ENCODE results near the gene NQO2.

GRCh38 chr6:2950713-2951112, 49.0 kb upstream of the NQO2 start:
- TF ChIP-seq TAF1 (IDR thresholded peaks at IDR 0.05; ENCODE audit: low read depth) = no peak
- TF ChIP-seq CTCF (IDR thresholded peaks at IDR 0.05; ENCODE audit: poor library complexity, severe bottlenecking) = no peak
- no peak for TF ChIP-seq EZH2 (IDR thresholded peaks at IDR 0.05; ENCODE audit: borderline replicate concordance, insufficient read depth, low read length, poor library complexity, severe bottlenecking)
- no peak for TF ChIP-seq MXI1 (conservative IDR thresholded peaks at IDR 0.05; ENCODE audit: poor library complexity, severe bottlenecking)
- no peak for TF ChIP-seq POLR2AphosphoS5 (IDR thresholded peaks at IDR 0.05)
- no peak for TF ChIP-seq EP300 (conservative IDR thresholded peaks at IDR 0.05; ENCODE audit: poor library complexity, severe bottlenecking)
- TF ChIP-seq REST (IDR thresholded peaks at IDR 0.05; ENCODE audit: borderline replicate concordance) = no peak

All from neural cell (in vitro differentiated cells).